Osteocyte (in vitro differentiated cells): ENCODE measurements around the gene GAN. TPM values are rescaled to one million over a fixed set of nuclear protein-coding genes. Genes with fewer than 3 reads are reported as not detected.
A peak's percentile ranks its signal among the peaks of the same experiment; 100 is the strongest.

Experiments used
- DNase-seq: peaks from one replicate; pipeline ENCODE4 v3.0.0; 2021; ENCODE audit warnings: mixed read lengths; ENCODE audit not compliant: unreplicated experiment; ENCODE audit errors: extremely low spot score
- H3K27ac Mint-ChIP-seq: one replicate; pipeline ENCODE4 v1.8.0; 2021; ENCODE audit warnings: mild to moderate bottlenecking, mixed read lengths; ENCODE audit not compliant: unreplicated experiment
- H3K27me3 Mint-ChIP-seq: one replicate; pipeline ENCODE4 v1.8.0; 2021; ENCODE audit warnings: mixed read lengths; ENCODE audit not compliant: unreplicated experiment
- H3K36me3 Mint-ChIP-seq: one replicate; pipeline ENCODE4 v1.8.0; 2021; ENCODE audit warnings: mixed read lengths; ENCODE audit not compliant: unreplicated experiment
- H3K4me1 Mint-ChIP-seq: one replicate; pipeline ENCODE4 v1.8.0; 2021; ENCODE audit warnings: mixed read lengths; ENCODE audit not compliant: unreplicated experiment
- H3K4me3 Mint-ChIP-seq: one replicate; pipeline ENCODE4 v1.8.0; 2021; ENCODE audit warnings: mild to moderate bottlenecking, moderate library complexity, mixed read lengths; ENCODE audit not compliant: unreplicated experiment
- H3K9me3 Mint-ChIP-seq: one replicate; pipeline ENCODE4 v1.8.0; 2021; ENCODE audit warnings: mixed read lengths; ENCODE audit not compliant: unreplicated experiment
- total RNA-seq: library from RNA; stranded (reverse); gene quantifications from 2 replicates; pipeline ENCODE4 v1.2.1, GENCODE V29; 2021
- TF ChIP-seq, protein P1 (sequence below): fragments of 200-600 bp; sonication (generic); IDR thresholded peaks from 2 replicates; pipeline ENCODE4 v1.5.0; 2021; ENCODE audit warnings: antibody characterized with exemption, mild to moderate bottlenecking, moderate library complexity

The GAN gene
- total RNA-seq, 1 donor from 2014 or later, result 9.2 TPM

DNA sequence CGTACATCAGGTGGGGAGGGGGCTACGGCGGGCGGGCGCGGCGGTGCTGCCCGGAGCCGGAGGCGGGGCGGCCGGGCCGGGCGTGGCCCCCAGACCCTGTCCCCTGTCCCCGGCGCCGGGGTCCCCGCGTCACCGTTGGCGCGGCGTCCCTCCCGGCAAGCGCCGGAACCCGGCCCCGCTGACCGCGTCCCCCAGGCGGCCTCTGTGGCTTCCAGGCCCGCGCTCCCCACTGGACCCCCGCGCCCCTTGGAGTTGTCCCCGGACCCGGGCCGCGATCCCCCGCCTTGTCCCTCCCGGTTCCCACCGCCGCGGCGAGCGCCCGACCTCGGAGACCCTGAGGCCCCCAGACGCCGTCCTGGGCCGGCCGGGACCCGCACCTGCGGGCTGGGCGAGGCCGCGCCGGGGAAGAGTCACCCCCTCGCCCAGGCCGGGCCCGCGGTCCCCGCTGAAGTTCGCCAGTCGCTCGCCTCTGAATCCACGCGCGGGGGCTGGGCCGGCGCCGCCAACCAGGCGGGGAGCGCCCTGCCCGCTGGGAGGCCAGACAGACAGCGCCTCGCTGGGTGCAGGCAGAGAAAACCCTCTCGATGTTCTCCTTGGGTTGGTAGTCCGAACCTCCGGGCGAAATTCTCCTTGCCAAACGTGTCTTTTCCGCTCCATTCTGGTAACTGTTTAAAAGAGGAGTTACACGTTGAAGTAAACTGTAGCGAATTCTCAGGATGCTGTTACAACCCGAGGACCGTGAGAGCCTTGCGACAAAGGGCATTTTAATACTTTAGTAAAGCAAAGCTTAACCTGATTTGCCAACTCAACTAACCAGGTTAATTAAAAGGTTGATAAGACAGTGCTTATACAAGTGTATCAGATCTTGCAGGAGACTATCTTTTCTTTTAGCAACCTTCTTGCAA, 761 bp downstream of the GAN start:
- Mint-ChIP-seq H3K4me1 (peaks cover 54% of the 10 kb centered on the region), H3K36me3 (no peaks in the 10 kb centered on the region), H3K4me3 (peak overlapping the region; percentile 94), H3K27me3 (no peaks in the 10 kb centered on the region), H3K27ac (peak overlapping the region; percentile 75), H3K9me3 (no peaks in the 10 kb centered on the region)
- TF ChIP-seq, protein P1, sequence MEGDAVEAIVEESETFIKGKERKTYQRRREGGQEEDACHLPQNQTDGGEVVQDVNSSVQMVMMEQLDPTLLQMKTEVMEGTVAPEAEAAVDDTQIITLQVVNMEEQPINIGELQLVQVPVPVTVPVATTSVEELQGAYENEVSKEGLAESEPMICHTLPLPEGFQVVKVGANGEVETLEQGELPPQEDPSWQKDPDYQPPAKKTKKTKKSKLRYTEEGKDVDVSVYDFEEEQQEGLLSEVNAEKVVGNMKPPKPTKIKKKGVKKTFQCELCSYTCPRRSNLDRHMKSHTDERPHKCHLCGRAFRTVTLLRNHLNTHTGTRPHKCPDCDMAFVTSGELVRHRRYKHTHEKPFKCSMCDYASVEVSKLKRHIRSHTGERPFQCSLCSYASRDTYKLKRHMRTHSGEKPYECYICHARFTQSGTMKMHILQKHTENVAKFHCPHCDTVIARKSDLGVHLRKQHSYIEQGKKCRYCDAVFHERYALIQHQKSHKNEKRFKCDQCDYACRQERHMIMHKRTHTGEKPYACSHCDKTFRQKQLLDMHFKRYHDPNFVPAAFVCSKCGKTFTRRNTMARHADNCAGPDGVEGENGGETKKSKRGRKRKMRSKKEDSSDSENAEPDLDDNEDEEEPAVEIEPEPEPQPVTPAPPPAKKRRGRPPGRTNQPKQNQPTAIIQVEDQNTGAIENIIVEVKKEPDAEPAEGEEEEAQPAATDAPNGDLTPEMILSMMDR, result no peak
- peak; percentile 86 for DNase-seq

DNA sequence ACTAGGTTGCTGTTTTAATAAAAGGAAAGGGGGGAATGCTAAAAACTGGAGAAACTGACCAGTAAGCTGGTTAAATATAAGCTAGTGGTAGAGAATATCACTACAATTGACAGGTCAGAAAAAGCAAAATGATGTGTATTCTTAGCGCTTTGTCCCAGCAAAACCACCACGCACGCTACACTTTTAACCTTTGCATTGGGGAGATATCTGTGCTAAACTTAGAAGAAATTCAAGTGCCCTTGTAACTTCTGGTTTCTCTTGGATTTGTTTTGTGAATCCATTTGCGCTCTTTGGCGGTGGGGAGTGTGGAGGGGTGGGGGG, 1.4 kb downstream of the GAN start:
- TF ChIP-seq, protein P1, result no peak
- H3K27me3 Mint-ChIP-seq, result no peaks in the 10 kb centered on the region
- peak overlapping the region; percentile 75 for H3K27ac Mint-ChIP-seq
- H3K36me3 Mint-ChIP-seq, result no peaks in the 10 kb centered on the region
- H3K4me1 Mint-ChIP-seq, result peaks cover 57% of the 10 kb centered on the region
- H3K9me3 Mint-ChIP-seq, result no peaks in the 10 kb centered on the region
- DNase-seq, result no peak
- H3K4me3 Mint-ChIP-seq, result peak overlapping the region; percentile 79

DNA sequence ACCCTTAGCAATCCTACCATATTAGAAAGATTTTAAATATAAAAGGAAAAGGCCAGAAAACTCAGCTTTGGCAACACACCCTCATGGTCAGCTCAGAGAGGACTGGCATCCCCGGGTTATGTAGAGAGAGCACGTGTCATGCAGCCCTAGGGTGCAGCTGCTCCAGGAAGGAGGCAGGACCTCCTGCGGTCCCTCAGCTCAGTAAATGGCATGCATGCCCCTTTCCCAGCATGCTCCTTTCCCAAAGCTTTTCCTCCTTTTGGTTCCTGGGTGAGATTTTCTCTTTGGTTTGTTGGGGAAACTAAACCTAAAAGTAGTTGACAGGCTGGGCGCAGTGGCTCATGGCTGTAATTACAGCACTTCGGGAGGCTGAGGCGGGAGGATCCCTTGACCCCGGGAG, 3.9 kb downstream of the GAN start:
- peaks cover 46% of the 10 kb centered on the region for H3K4me1 Mint-ChIP-seq

DNA sequence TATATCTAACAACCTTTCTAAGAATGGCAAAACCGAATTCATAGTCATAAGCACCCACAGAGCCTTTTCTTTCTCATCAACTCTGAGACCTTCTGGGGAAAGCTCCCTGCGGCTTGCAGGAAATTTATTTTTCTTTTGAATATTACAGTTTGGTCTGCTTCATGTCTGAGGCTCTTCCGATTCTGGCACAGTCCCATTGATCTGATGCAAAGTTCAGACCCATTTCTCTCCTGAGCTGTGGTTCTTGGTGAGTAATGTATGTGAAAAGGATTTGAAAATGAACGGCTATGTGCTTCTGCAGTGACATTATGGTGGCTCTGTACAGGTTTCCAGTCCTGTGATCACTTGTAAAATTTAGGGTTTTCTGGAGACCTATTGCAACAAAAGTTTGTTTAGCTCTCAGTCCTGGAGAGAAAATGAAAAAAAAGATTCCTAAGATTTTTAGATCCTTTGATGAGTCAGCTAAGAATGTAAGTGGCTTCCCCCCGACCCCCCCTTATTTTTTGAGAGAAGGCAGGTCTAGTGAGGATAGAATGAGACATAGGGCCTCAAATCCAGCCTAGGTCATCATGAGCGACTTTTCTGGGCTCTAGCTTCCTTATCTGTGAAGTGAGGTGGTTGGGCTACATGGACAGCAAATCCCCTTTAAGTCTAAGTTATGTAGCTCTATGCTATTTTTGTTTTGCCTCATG, 4.6 kb downstream of the GAN start:
- no peaks in the 10 kb centered on the region for H3K9me3 Mint-ChIP-seq
- no peaks in the 10 kb centered on the region for H3K36me3 Mint-ChIP-seq
- no peak for DNase-seq
- H3K27ac Mint-ChIP-seq, result peak overlapping the region; percentile 29
- TF ChIP-seq, protein P1, result no peak
- no peaks in the 10 kb centered on the region for H3K27me3 Mint-ChIP-seq
- no peak overlapping the region for H3K4me3 Mint-ChIP-seq
- H3K4me1 Mint-ChIP-seq, result peaks cover 42% of the 10 kb centered on the region

More for the DNA sequence above, 3.9 kb downstream of the GAN start:
- no peak for DNase-seq
- no peaks in the 10 kb centered on the region for H3K27me3 Mint-ChIP-seq
- H3K36me3 Mint-ChIP-seq, result no peaks in the 10 kb centered on the region
- no peak overlapping the region for H3K4me3 Mint-ChIP-seq
- H3K27ac Mint-ChIP-seq, result no peak overlapping the region
- no peaks in the 10 kb centered on the region for H3K9me3 Mint-ChIP-seq
- TF ChIP-seq, protein P1, result no peak

DNA sequence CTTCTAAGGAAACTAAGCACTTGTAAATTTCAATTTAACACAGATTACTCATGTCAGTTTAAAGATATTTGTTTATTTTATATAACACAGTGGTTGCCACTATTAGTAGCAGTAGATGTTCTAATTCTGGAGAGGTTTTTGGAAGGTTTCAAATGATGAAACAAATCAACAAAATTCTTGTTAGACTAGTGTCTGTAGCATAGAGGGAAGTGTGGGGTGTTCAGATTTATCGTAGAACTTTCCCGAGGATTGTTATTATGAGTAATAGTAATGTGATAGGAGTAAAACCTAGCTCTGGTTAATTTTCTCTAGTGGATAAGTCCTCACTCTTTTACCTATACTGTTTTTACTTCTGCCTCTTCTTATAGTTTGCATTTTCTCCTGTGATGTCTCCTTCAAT, 6.3 kb downstream of the GAN start:
- H3K27me3 Mint-ChIP-seq, result no peaks in the 10 kb centered on the region
- H3K27ac Mint-ChIP-seq, result peak overlapping the region; percentile 3
- H3K4me3 Mint-ChIP-seq, result no peak overlapping the region
- H3K4me1 Mint-ChIP-seq, result peaks cover 35% of the 10 kb centered on the region
- no peaks in the 10 kb centered on the region for H3K9me3 Mint-ChIP-seq
- H3K36me3 Mint-ChIP-seq, result no peaks in the 10 kb centered on the region
- TF ChIP-seq, protein P1, result no peak
- no peak for DNase-seq
